Lung (tissue), 12 donors: ENCODE data around the gene RPL10A. TPM values are rescaled to one million over a fixed set of nuclear protein-coding genes. Genes with fewer than 3 reads are reported as not detected.

Source experiments
- ATAC-seq: fragments of 200-7000 bp; cut with Tn5 transposase; one replicate; pipeline ENCODE4 v1.9.1; 2020; ENCODE audit warnings: moderate number of reproducible peaks; ENCODE audit not compliant: insufficient read depth, low FRiP score
- DNase-seq, 3 donors: peaks; one replicate each; pipeline ENCODE4 v3.0.0-alpha.2; 2013 to 2017
- H3K27ac ChIP-seq, 2 donors: one replicate each; pipeline ENCODE4 v1.5.1; 2013; ENCODE audit warnings: mild to moderate bottlenecking in 2 of 2, moderate library complexity in 2 of 2, control low read depth in 1 of 2, inconsistent platforms in 1 of 2, low read depth in 1 of 2, low read length in 1 of 2
- H3K27me3 ChIP-seq, 3 donors: one replicate each; pipeline ENCODE4 v1.5.1; 2013; ENCODE audit warnings: low read length in 2 of 3; ENCODE audit not compliant: control insufficient read depth in 3 of 3, insufficient read depth in 3 of 3
- H3K36me3 ChIP-seq, 4 donors: one replicate each; pipeline ENCODE4 v1.5.1; 2013; ENCODE audit warnings: low read length in 4 of 4, mild to moderate bottlenecking in 1 of 4, moderate library complexity in 1 of 4; ENCODE audit not compliant: control insufficient read depth in 4 of 4, insufficient read depth in 4 of 4
- H3K4me1 ChIP-seq, 5 donors: one replicate each; pipeline ENCODE4 v1.5.1; 2013; ENCODE audit warnings: low read length in 5 of 5, mild to moderate bottlenecking in 2 of 5, moderate library complexity in 1 of 5; ENCODE audit not compliant: control insufficient read depth in 5 of 5, insufficient read depth in 5 of 5
- H3K4me3 ChIP-seq: one replicate; pipeline ENCODE4 v1.5.1; 2013; ENCODE audit warnings: mild to moderate bottlenecking, control low read depth, moderate library complexity
- H3K9ac ChIP-seq, 2 donors: one replicate each; pipeline ENCODE4 v1.5.1; 2013; ENCODE audit warnings: low read length in 2 of 2, control low read depth in 1 of 2; ENCODE audit not compliant: insufficient read depth in 1 of 2
- H3K9me3 ChIP-seq, 4 donors: one replicate each; pipeline ENCODE4 v1.5.1; 2013; ENCODE audit warnings: low read length in 3 of 4, mild to moderate bottlenecking in 1 of 4, moderate library complexity in 1 of 4; ENCODE audit not compliant: control insufficient read depth in 4 of 4, insufficient read depth in 3 of 4
- CTCF ChIP-seq: IDR thresholded peaks from 2 replicates; pipeline ENCODE4 v1.5.1; 2012; ENCODE audit warnings: mild to moderate bottlenecking; ENCODE audit errors: control extremely low read depth, extremely low read depth
- WGBS, 2 donors: extraction: QIAGEN DNeasy Blood & Tissue Kit; methylation state at CpG; one replicate each; pipeline ENCODE4 v1.1.7; 2013; 5-methylcytosine and 5-hydroxymethylcytosine counted together
- polyA plus RNA-seq, 2 donors: library from polyadenylated mRNA; stranded (reverse); fragments of 200-250 nt; gene quantifications; one replicate each; pipeline ENCODE4 v1.2.1, GENCODE V29; 2013
- total RNA-seq, 2 donors: library from RNA; depleted of rRNA in 1 of 2; stranded (reverse); fragments of >200 nt in 1 of 2; gene quantifications; one replicate each; pipeline ENCODE4 v1.2.1, GENCODE V29; 2014 to 2021
- donor health status: control.
- donor health status: control.
- donor health status: Bipolar disorder and iron deficiency.
- donor health status: healthy.
- donor health status: DM: yes; HTN: yes; CAD: no.

RPL10A gene
- total and polyA plus RNA-seq, 4 donors, result 986 to 1,885 (median 1,426) TPM

DNA sequence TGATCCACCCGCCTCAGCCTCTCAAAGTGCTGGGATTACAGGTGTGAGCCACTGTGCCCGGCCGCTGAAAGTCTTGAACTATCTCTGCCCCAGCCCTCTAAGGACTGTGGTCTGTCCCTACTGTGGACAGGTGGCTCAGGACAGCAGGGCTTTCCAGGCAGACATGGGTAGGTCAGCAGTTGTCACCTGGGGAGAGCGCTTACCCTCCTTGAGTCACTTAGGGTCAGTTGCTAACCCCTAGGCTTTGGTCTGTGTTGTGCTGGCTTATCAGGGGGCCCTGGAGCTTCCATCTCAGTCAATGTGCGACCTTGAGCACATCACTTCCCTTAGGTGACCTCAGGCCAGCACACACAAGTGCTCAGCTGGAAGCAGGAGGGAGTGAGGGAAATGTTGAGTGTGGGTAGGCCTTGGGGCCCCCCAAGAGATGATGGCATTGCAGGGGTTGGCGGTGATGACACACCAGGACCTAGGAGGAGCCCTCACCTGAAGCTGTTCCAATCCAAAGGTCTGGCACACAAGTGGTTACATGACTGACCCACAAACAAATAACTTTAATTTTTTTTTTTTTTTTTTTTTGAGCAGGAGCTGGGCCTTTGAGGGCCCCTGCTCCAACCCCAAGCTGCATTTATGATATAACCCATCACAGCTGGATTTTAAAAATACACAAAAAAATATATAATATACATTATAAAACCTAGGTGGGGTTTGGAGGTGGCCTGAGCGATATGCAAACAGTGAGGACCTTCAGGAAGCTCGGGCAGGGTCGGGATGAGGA is 5.1 kb downstream of the RPL10A start:
- Histone ChIP-seq H3K27ac (peak overlapping the region in 1 of 2 donors; percentile 51), H3K4me1 (peaks cover 0 to 16% (median 9%) of the 10 kb centered on the region in 5 donors), H3K4me3 (no peak overlapping the region), H3K9me3 (no peaks in the 10 kb centered on the region), H3K9ac (no peak overlapping the region), H3K27me3 (no peaks in the 10 kb centered on the region), H3K36me3 (peaks cover 0 to 55% (median 29%) of the 10 kb centered on the region in 4 donors)
- 85 to 91% methylated on average over 9 of the region's 9 CpGs for WGBS, 2 donors
- TF ChIP-seq CTCF, result no peak
- DNase-seq, result no peak
- no peak for ATAC-seq

DNA sequence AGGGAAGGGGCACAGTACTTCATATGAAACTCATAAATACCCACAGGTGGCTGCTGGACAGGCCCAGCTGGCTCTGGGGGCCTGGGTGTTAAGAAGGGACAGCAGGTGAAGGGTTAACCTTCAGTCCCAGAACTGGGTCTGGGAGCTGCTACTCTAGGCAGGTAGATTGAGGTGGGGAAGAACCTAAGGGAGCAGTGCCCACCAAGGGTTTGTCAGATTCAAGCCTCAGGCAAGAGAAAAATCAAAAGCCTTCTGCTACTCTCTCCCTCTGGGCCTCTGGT is 5.6 kb downstream of the RPL10A start:
- DNase-seq, result no peak
- Histone ChIP-seq H3K36me3 (peaks cover 0 to 54% (median 29%) of the 10 kb centered on the region in 4 donors), H3K9me3 (no peaks in the 10 kb centered on the region), H3K4me3 (no peak overlapping the region), H3K4me1 (peaks cover 0 to 16% (median 7%) of the 10 kb centered on the region in 5 donors), H3K27me3 (no peaks in the 10 kb centered on the region), H3K9ac (no peak overlapping the region), H3K27ac (no peak overlapping the region)
- ATAC-seq, result no peak
- TF ChIP-seq CTCF, result no peak

DNA sequence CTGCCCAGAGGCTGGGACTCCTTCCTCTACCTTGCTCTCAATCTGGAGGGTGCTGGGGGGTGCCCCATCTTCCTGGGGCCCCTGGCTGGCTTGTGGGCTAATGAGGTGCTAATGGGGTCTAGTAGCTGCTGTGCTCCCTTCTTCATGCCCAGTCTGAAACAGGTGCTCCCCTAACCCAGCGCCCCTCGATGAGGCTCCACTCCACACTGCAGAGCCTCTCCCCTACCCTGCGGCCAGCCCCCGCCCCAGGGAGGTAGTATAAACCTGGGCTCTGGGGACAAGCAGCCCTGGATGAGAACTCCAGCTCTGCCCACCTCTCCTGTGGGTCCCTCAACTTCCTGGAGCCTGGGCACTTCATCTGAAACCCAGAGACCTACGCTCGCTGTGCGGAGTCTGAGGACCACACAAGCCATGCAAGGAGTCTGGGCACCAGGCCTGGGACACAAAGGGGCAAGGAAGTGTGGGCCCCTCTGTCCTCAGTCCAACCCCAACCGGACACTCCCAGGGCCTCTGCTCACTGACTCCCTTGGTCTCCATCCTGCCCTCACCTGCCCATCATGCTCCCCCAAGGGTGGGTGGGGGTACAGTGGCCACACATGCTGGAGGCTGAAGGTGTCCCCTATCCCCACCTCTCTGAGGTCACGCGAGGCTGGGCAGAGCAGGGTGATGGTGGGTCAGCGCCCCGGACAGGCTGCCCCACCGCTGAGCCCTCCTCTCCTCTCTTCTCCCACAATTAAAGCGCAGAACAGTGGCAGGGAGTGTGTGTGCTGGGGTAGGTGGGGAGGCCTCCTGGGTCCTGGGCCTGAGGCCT is 6.1 kb downstream of the RPL10A start:
- DNase-seq, result no peak
- no peak for ATAC-seq
- no peak overlapping the region for H3K4me3 ChIP-seq
- 90 to 91% methylated on average over 12 to 14 of the region's 14 CpGs for WGBS, 2 donors
- H3K36me3 ChIP-seq, result peaks cover 0 to 52% (median 31%) of the 10 kb centered on the region in 4 donors
- no peaks in the 10 kb centered on the region for H3K27me3 ChIP-seq
- H3K4me1 ChIP-seq, result peaks cover 0 to 14% (median 5%) of the 10 kb centered on the region in 5 donors
- H3K9ac ChIP-seq, result no peak overlapping the region
- no peak overlapping the region for H3K27ac ChIP-seq
- no peak for TF ChIP-seq CTCF
- H3K9me3 ChIP-seq, result no peaks in the 10 kb centered on the region
